H9 (cell line): ENCODE measurements around the gene ARMC5. TPM values are rescaled to one million over a fixed set of nuclear protein-coding genes. Genes with fewer than 3 reads are reported as not detected.

Experiments used
- DNase-seq: peaks from one replicate; pipeline ENCODE4 v3.0.0-alpha.2; 2017
- H2AFZ ChIP-seq: one replicate; pipeline ENCODE4 v1.6.1; 2013; ENCODE audit warnings: mild to moderate bottlenecking, low read length, control low read depth, moderate library complexity
- H2AK5ac ChIP-seq: 2 replicates; pipeline ENCODE4 v1.6.1; 2013; ENCODE audit warnings: low read length, control low read depth, mixed read lengths; ENCODE audit not compliant: insufficient read length
- H2BK120ac ChIP-seq: one replicate; pipeline ENCODE4 v1.6.1; 2013; ENCODE audit warnings: low read depth, mild to moderate bottlenecking, low read length, control low read depth, inconsistent platforms; ENCODE audit not compliant: poor library complexity, severe bottlenecking
- H2BK12ac ChIP-seq: 2 replicates; pipeline ENCODE4 v1.6.1; 2013; ENCODE audit warnings: low read length, control low read depth, mixed read lengths, low read depth; ENCODE audit not compliant: insufficient read length
- H2BK15ac ChIP-seq: 2 replicates; pipeline ENCODE4 v1.6.1; 2013; ENCODE audit warnings: low read depth, low read length, control low read depth
- H2BK20ac ChIP-seq: one replicate; pipeline ENCODE4 v1.6.1; 2013; ENCODE audit warnings: low read depth, mild to moderate bottlenecking, low read length, control low read depth, inconsistent platforms; ENCODE audit not compliant: poor library complexity, severe bottlenecking
- H2BK5ac ChIP-seq: 2 replicates; pipeline ENCODE4 v1.6.1; 2013; ENCODE audit warnings: low read length, control low read depth, mixed read lengths; ENCODE audit not compliant: insufficient read length
- H3K14ac ChIP-seq: 2 replicates; pipeline ENCODE4 v1.6.1; 2013; ENCODE audit warnings: low read length, control low read depth; ENCODE audit not compliant: insufficient read depth
- H3K18ac ChIP-seq: 2 replicates; pipeline ENCODE4 v1.6.1; 2013; ENCODE audit warnings: low read depth, mild to moderate bottlenecking, mixed read lengths, low read length, control low read depth; ENCODE audit not compliant: insufficient read length
- H3K23ac ChIP-seq: 2 replicates; pipeline ENCODE4 v1.6.1; 2013; ENCODE audit warnings: low read length, control low read depth, mixed read lengths, low read depth; ENCODE audit not compliant: insufficient read length
- H3K23me2 ChIP-seq: 2 replicates; pipeline ENCODE4 v1.6.1; 2013; ENCODE audit warnings: low read depth, mild to moderate bottlenecking, mixed read lengths, low read length, control low read depth; ENCODE audit not compliant: insufficient read length, poor library complexity, severe bottlenecking
- H3K27ac ChIP-seq: 2 replicates; pipeline ENCODE4 v1.5.1; 2013; ENCODE audit warnings: low read length, control low read depth, mixed read lengths, low read depth; ENCODE audit not compliant: insufficient read length
- H3K27me3 ChIP-seq: 2 replicates; pipeline ENCODE4 v1.6.1; 2013; ENCODE audit warnings: low read length, control low read depth, inconsistent platforms; ENCODE audit not compliant: insufficient read depth
- H3K4ac ChIP-seq: 2 replicates; pipeline ENCODE4 v1.6.1; 2013; ENCODE audit warnings: low read depth, mild to moderate bottlenecking, control low read depth, inconsistent platforms, low read length, moderate library complexity
- H3K4me1 ChIP-seq: 2 replicates; pipeline ENCODE4 v1.6.1; 2013; ENCODE audit warnings: low read length, control low read depth, inconsistent platforms; ENCODE audit not compliant: insufficient read depth
- H3K4me2 ChIP-seq: 2 replicates; pipeline ENCODE4 v1.6.1; 2013; ENCODE audit warnings: low read length, control low read depth, mixed read lengths; ENCODE audit not compliant: insufficient read length, insufficient read depth
- H3K56ac ChIP-seq: 2 replicates; pipeline ENCODE4 v1.6.1; 2013; ENCODE audit warnings: low read depth, mild to moderate bottlenecking, mixed read lengths, low read length, control low read depth; ENCODE audit not compliant: insufficient read length
- H3K79me1 ChIP-seq: 2 replicates; pipeline ENCODE4 v1.6.1; 2013; ENCODE audit warnings: low read depth, mild to moderate bottlenecking, moderate library complexity, low read length, control low read depth, inconsistent platforms; ENCODE audit not compliant: insufficient read depth, poor library complexity, severe bottlenecking
- H3K79me2 ChIP-seq: 2 replicates; pipeline ENCODE4 v1.6.1; 2013; ENCODE audit warnings: low read length, control low read depth, inconsistent platforms; ENCODE audit not compliant: insufficient read depth
- H3K9ac ChIP-seq: 2 replicates; pipeline ENCODE4 v1.6.1; 2013; ENCODE audit warnings: low read length, control low read depth, mixed read lengths; ENCODE audit not compliant: insufficient read length; ENCODE audit errors: extremely low read depth
- H3K9me3 ChIP-seq: one replicate; pipeline ENCODE4 v1.6.1; 2013; ENCODE audit warnings: low read depth, low read length, inconsistent platforms; ENCODE audit not compliant: control insufficient read depth
- H3T11ph ChIP-seq: one replicate; pipeline ENCODE4 v1.6.1; 2013; ENCODE audit warnings: mild to moderate bottlenecking, low read length, control low read depth, inconsistent platforms
- H4K20me1 ChIP-seq: one replicate; pipeline ENCODE4 v1.6.1; 2013; ENCODE audit not compliant: control insufficient read depth, insufficient read length, insufficient read depth
- H4K5ac ChIP-seq: 2 replicates; pipeline ENCODE4 v1.6.1; 2013; ENCODE audit warnings: low read depth, mild to moderate bottlenecking, mixed read lengths, low read length, control low read depth; ENCODE audit not compliant: insufficient read length
- H4K8ac ChIP-seq: replicated peaks from 2 replicates; pipeline ENCODE4 v1.6.1; 2013; ENCODE audit warnings: low read length, control low read depth, mixed read lengths, low read depth; ENCODE audit not compliant: insufficient read length
- H4K91ac ChIP-seq: 2 replicates; pipeline ENCODE4 v1.6.1; 2013; ENCODE audit warnings: low read depth, mild to moderate bottlenecking, moderate library complexity, mixed read lengths, low read length, control low read depth; ENCODE audit not compliant: insufficient read length
- H3K27ac Mint-ChIP-seq, 3 experiments: 2 replicates in 2 of 3; 3 replicates in 1 of 3; pipeline ENCODE4 v1.8.0; 2020 to 2021; ENCODE audit warnings: mixed read lengths in 3 of 3, mild to moderate bottlenecking in 1 of 3, moderate library complexity in 1 of 3
- H3K27me3 Mint-ChIP-seq: 2 replicates; pipeline ENCODE4 v1.8.0; 2021; ENCODE audit warnings: low read depth, mild to moderate bottlenecking, moderate library complexity, mixed read lengths
- H3K36me3 Mint-ChIP-seq, 3 experiments: 2 replicates in 2 of 3; 3 replicates in 1 of 3; pipeline ENCODE4 v1.8.0; 2020 to 2021; ENCODE audit warnings: low read depth in 3 of 3, mixed read lengths in 3 of 3; ENCODE audit not compliant: insufficient read depth in 1 of 3
- H3K4me1 Mint-ChIP-seq, 2 experiments: 2 replicates each; pipeline ENCODE4 v1.8.0; 2020; ENCODE audit warnings: mixed read lengths in 2 of 2
- H3K4me3 Mint-ChIP-seq, 2 experiments: 2 replicates in 1 of 2; 3 replicates in 1 of 2; pipeline ENCODE4 v1.8.0; 2020 to 2021; ENCODE audit warnings: mild to moderate bottlenecking in 2 of 2, mixed read lengths in 2 of 2, moderate library complexity in 1 of 2
- H3K9me3 Mint-ChIP-seq, 2 experiments: 2 replicates in 1 of 2; 3 replicates in 1 of 2; pipeline ENCODE4 v1.8.0; 2020; ENCODE audit warnings: mild to moderate bottlenecking in 2 of 2, mixed read lengths in 2 of 2, moderate library complexity in 1 of 2
- WGBS: extraction: QIAGEN DNeasy Blood & Tissue Kit; methylation state at CpG from one replicate; pipeline ENCODE4 v1.1.7; 2013; ENCODE audit warnings: missing lambda C conversion rate, low lambda C conversion rate, mixed read lengths; ENCODE audit not compliant: insufficient read length; ENCODE audit errors: extremely low coverage; 5-methylcytosine and 5-hydroxymethylcytosine counted together
- total RNA-seq: library from RNA; stranded (reverse); gene quantifications from 2 replicates; pipeline ENCODE4 v1.2.1, GENCODE V29; 2021
- TF ChIP-seq, protein P1 (sequence below): fragments of 200-600 bp; sonication (generic); conservative IDR thresholded peaks from 3 replicates; pipeline ENCODE4 v1.8.0; 2021; ENCODE audit warnings: antibody characterized with exemption, mild to moderate bottlenecking

Gene ARMC5
- total RNA-seq, 1 experiment from 2014 or later: 18.7 TPM

DNA sequence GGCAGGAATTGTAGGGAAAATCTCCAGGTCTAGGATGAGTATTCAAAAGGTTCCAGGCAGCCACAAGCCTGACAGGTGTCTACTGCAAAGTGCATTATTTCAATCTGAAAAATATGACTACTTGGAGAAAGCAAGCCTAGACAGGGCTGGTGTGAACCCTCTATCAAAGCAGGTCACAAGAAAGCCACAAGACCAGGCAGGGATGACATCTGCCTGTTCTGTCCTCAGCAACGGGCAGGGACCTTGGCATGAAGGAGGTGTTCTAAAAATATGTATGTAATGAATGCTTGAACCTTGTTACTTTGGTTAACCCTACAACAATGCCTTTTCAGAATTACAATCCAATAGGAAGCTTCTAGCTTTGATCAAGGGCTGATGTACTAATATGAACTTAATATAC lies 30.0 kb upstream of the ARMC5 start:
- no CpG with 5 or more reads among the region's 1 CpG for WGBS
- H2BK20ac ChIP-seq: no peak overlapping the region

More for the DNA sequence above, 30.0 kb upstream of the ARMC5 start:
- Histone ChIP-seq H3K9ac (no peak overlapping the region), H2AK5ac (no peak overlapping the region), H2BK15ac (no peak overlapping the region), H3K79me2 (no peaks in the 10 kb centered on the region), H3K27ac (no peak overlapping the region), H3K23ac (no peak overlapping the region), H2AFZ (no peak overlapping the region), H3K18ac (no peak overlapping the region), H3K4me1 (no peaks in the 10 kb centered on the region), H3T11ph (no peak overlapping the region), H3K4me2 (no peak overlapping the region), H3K14ac (no peak overlapping the region), H3K56ac (no peak overlapping the region), H3K27me3 (peaks cover 8% of the 10 kb centered on the region; the same call in 1 of the 2 replicates), H4K5ac (no peak overlapping the region), H3K23me2 (no peaks in the 10 kb centered on the region), H4K8ac (no peak overlapping the region), H4K91ac (no peak overlapping the region), H2BK5ac (no peak overlapping the region), H3K4ac (no peak overlapping the region), H2BK12ac (no peak overlapping the region), H3K79me1 (no peaks in the 10 kb centered on the region), H4K20me1 (no peaks in the 10 kb centered on the region), H3K9me3 (no peaks in the 10 kb centered on the region), H2BK120ac (no peak overlapping the region)
- Mint-ChIP-seq H3K4me3 (no peak overlapping the region), H3K27ac (no peak overlapping the region; a peak in 1 of 7 replicates), H3K4me1 (peaks cover 5 to 9% of the 10 kb centered on the region in 2 experiments; a peak in 3 of 4 replicates), H3K9me3 (no peaks in the 10 kb centered on the region; a peak in 1 of 5 replicates), H3K36me3 (no peaks in the 10 kb centered on the region), H3K27me3 (peaks cover 4% of the 10 kb centered on the region)
- DNase-seq: no peak
- TF ChIP-seq, protein P1, sequence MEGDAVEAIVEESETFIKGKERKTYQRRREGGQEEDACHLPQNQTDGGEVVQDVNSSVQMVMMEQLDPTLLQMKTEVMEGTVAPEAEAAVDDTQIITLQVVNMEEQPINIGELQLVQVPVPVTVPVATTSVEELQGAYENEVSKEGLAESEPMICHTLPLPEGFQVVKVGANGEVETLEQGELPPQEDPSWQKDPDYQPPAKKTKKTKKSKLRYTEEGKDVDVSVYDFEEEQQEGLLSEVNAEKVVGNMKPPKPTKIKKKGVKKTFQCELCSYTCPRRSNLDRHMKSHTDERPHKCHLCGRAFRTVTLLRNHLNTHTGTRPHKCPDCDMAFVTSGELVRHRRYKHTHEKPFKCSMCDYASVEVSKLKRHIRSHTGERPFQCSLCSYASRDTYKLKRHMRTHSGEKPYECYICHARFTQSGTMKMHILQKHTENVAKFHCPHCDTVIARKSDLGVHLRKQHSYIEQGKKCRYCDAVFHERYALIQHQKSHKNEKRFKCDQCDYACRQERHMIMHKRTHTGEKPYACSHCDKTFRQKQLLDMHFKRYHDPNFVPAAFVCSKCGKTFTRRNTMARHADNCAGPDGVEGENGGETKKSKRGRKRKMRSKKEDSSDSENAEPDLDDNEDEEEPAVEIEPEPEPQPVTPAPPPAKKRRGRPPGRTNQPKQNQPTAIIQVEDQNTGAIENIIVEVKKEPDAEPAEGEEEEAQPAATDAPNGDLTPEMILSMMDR: no peak
